SU-DHL-6 (cell line): ENCODE measurements around the gene GCHFR.

Experiments
- EZH2phosphoT487 ChIP-seq: fragments of 200-600 bp; sonication (generic), shearing (Covaris generic); conservative IDR thresholded peaks from 2 replicates; pipeline ENCODE4 v1.6.1; 2018; ENCODE audit warnings: mild to moderate bottlenecking, antibody characterized with exemption, low read length, moderate library complexity, mixed read lengths
- TF ChIP-seq, protein P1 (sequence below): fragments of 200-600 bp; sonication (generic); IDR thresholded peaks from one replicate; pipeline ENCODE4 v1.5.1; 2017; ENCODE audit warnings: antibody characterized with exemption, mild to moderate bottlenecking, low read length, moderate library complexity; ENCODE audit not compliant: insufficient read depth, poor library complexity, severe bottlenecking

- TF ChIP-seq, protein P1, sequence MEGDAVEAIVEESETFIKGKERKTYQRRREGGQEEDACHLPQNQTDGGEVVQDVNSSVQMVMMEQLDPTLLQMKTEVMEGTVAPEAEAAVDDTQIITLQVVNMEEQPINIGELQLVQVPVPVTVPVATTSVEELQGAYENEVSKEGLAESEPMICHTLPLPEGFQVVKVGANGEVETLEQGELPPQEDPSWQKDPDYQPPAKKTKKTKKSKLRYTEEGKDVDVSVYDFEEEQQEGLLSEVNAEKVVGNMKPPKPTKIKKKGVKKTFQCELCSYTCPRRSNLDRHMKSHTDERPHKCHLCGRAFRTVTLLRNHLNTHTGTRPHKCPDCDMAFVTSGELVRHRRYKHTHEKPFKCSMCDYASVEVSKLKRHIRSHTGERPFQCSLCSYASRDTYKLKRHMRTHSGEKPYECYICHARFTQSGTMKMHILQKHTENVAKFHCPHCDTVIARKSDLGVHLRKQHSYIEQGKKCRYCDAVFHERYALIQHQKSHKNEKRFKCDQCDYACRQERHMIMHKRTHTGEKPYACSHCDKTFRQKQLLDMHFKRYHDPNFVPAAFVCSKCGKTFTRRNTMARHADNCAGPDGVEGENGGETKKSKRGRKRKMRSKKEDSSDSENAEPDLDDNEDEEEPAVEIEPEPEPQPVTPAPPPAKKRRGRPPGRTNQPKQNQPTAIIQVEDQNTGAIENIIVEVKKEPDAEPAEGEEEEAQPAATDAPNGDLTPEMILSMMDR = no peak
- no peak for TF ChIP-seq EZH2phosphoT487
These were observed 12.1 kb upstream of the GCHFR start for GRCh38 chr15:40751745-40752144.
